Gastroesophageal sphincter (tissue), 2 donors: ENCODE measurements around the gene NKD1.

ENCODE experiments used
- EP300 ChIP-seq: sonication (generic); formaldehyde crosslinking; IDR thresholded peaks from one replicate; pipeline ENCODE4 v1.6.1; 2017; ENCODE audit warnings: antibody characterized with exemption, mild to moderate bottlenecking
- POLR2A ChIP-seq, 2 donors: fragments of 450-650 bp; IDR thresholded peaks; one replicate each; pipeline ENCODE4 v1.6.1; 2017; ENCODE audit warnings: antibody characterized with exemption in 2 of 2, mild to moderate bottlenecking in 2 of 2, moderate library complexity in 1 of 2

DNA sequence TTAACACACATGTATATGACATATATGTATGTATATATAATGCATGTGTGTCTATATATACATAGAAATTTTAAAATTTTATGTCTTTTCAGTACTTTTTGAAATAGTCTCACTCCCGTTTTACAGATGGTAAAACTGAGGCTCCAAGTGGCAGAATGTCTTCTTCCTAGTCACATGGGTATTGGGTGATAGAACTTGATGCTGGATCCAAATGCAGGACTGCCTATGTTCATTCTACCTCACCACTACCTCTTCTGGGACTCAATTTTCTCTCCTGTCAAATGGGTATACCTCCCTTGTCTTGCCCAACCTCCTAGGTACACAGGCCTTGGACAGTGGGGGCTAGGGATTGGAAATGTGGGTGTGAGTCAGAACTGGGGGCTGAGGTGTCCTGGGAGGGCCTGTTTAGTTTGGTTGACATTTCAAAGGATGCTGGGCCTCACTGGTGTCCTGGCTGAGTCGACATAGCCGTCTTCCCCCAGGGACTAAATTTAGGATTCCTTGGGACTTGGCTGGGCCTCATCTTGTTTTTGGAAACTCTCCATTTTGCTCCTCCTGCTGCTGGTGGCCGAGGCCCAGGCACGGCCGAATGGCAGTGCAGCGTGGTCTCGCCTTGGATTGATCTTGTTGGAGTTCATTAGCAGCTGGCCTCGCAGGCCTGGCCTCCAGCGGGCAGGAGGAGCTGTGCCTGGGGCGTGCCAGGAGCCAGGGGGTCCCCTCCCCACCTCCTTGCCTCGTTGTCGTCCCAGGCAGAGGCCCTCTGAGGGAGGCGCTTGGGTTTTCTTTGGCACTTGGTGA lies 25.9 kb downstream of the NKD1 start:
- no peak for TF ChIP-seq POLR2A (IDR thresholded peaks at IDR 0.05)
- TF ChIP-seq EP300 = no peak
